HG03175 (cell line): ENCODE results near the gene BAZ2B.

ENCODE experiments used
- ATAC-seq: cut with Tn5 transposase; IDR thresholded peaks from one replicate; pipeline ENCODE4 v1.9.1; 2021; ENCODE audit warnings: mild to moderate bottlenecking, moderate library complexity; ENCODE audit not compliant: unreplicated experiment

The BAZ2B gene

GRCh38 chr2:159585622-159586021, 30.7 kb downstream of the BAZ2B start:
- no peak for ATAC-seq

- no peak for ATAC-seq
These were observed 31.6 kb downstream of the BAZ2B start for GRCh38 chr2:159584796-159585195.

GRCh38 chr2:159573846-159574606, 42.3 kb downstream of the BAZ2B start:
- ATAC-seq, result no peak

GRCh38 chr2:159573294-159573693, 43.1 kb downstream of the BAZ2B start:
- no peak for ATAC-seq

- ATAC-seq, result no peak
These were observed 43.9 kb downstream of the BAZ2B start for GRCh38 chr2:159572459-159572858.

GRCh38 chr2:159571540-159572260, 44.6 kb downstream of the BAZ2B start:
- ATAC-seq, result no peak

- ATAC-seq, result no peak
These were observed 52.3 kb downstream of the BAZ2B start for GRCh38 chr2:159564081-159564480.

- ATAC-seq, result no peak
These were observed 54.1 kb downstream of the BAZ2B start for GRCh38 chr2:159562248-159562647.

GRCh38 chr2:159561786-159562185, 54.6 kb downstream of the BAZ2B start:
- no peak for ATAC-seq

- ATAC-seq, result no peak
These were observed 55.1 kb downstream of the BAZ2B start for GRCh38 chr2:159561242-159561641.

GRCh38 chr2:159559034-159559433, 57.3 kb downstream of the BAZ2B start:
- ATAC-seq, result no peak

GRCh38 chr2:159558479-159558878, 57.9 kb downstream of the BAZ2B start:
- ATAC-seq, result no peak

GRCh38 chr2:159557437-159558034, 58.8 kb downstream of the BAZ2B start:
- ATAC-seq, result no peak

GRCh38 chr2:159555651-159556392, 60.5 kb downstream of the BAZ2B start:
- no peak for ATAC-seq

- no peak for ATAC-seq
These were observed 62.6 kb downstream of the BAZ2B start for GRCh38 chr2:159553727-159554126.

GRCh38 chr2:159551806-159552205, 64.5 kb downstream of the BAZ2B start:
- ATAC-seq, result no peak

GRCh38 chr2:159550231-159550630, 66.1 kb downstream of the BAZ2B start:
- ATAC-seq, result no peak

GRCh38 chr2:159549234-159549633, 67.1 kb downstream of the BAZ2B start:
- no peak for ATAC-seq

- no peak for ATAC-seq
These were observed 69.5 kb downstream of the BAZ2B start for GRCh38 chr2:159546716-159547430.

GRCh38 chr2:159546039-159546438, 70.3 kb downstream of the BAZ2B start:
- ATAC-seq, result no peak

- no peak for ATAC-seq
These were observed 71.3 kb downstream of the BAZ2B start for GRCh38 chr2:159545085-159545484.
